DOHH2 (cell line): Measurements from ENCODE around the gene PLA2G4E.

Source experiments
- H3F3A ChIP-seq: fragments of 200-600 bp; sonication (generic), shearing (Covaris generic); 2 replicates; pipeline ENCODE4 v1.6.0; 2016; ENCODE audit warnings: antibody characterized with exemption, mild to moderate bottlenecking; ENCODE audit not compliant: control insufficient read depth, insufficient read depth
- H3K27ac ChIP-seq: fragments of 200-600 bp; sonication (generic); 2 replicates; pipeline ENCODE4 v1.5.1; 2014; ENCODE audit warnings: low read depth, mild to moderate bottlenecking, low read length, moderate library complexity
- H3K27me3 ChIP-seq: fragments of 200-600 bp; sonication (generic); 2 replicates; pipeline ENCODE4 v1.6.1; 2014; ENCODE audit warnings: mild to moderate bottlenecking, low read length, mixed read lengths; ENCODE audit not compliant: control insufficient read depth
- H3K36me3 ChIP-seq: fragments of 200-600 bp; sonication (generic); 2 replicates; pipeline ENCODE4 v1.6.1; 2014; ENCODE audit warnings: mild to moderate bottlenecking, low read length, moderate library complexity, mixed read lengths; ENCODE audit not compliant: control insufficient read depth
- H3K4me1 ChIP-seq: fragments of 200-600 bp; sonication (generic); 2 replicates; pipeline ENCODE4 v1.6.1; 2014; ENCODE audit warnings: mild to moderate bottlenecking, low read length, mixed read lengths; ENCODE audit not compliant: control insufficient read depth
- H3K4me2 ChIP-seq: fragments of 200-600 bp; sonication (generic); 2 replicates; pipeline ENCODE4 v1.6.0; 2014; ENCODE audit warnings: mild to moderate bottlenecking, low read length, moderate library complexity
- H3K4me3 ChIP-seq: fragments of 200-600 bp; sonication (generic); 2 replicates; pipeline ENCODE4 v1.5.1; 2014; ENCODE audit warnings: mild to moderate bottlenecking, low read length, mixed read lengths
- H3K79me2 ChIP-seq: fragments of 200-600 bp; sonication (generic); 2 replicates; pipeline ENCODE4 v1.6.1; 2014; ENCODE audit warnings: mild to moderate bottlenecking, low read length, mixed read lengths; ENCODE audit not compliant: control insufficient read depth
- H3K9me2 ChIP-seq: fragments of 200-600 bp; sonication (generic); replicated peaks from 2 replicates; pipeline ENCODE4 v1.6.1; 2014; ENCODE audit warnings: mild to moderate bottlenecking, low read length, mixed read lengths; ENCODE audit not compliant: control insufficient read depth
- H3K9me3 ChIP-seq: fragments of 200-600 bp; sonication (generic); 2 replicates; pipeline ENCODE4 v1.6.1; 2014; ENCODE audit warnings: antibody characterized with exemption, low read length, mixed read lengths; ENCODE audit not compliant: control insufficient read depth, insufficient read depth
- H4K20me1 ChIP-seq: fragments of 200-600 bp; sonication (generic); 2 replicates; pipeline ENCODE4 v1.6.0; 2014; ENCODE audit warnings: low read depth, mild to moderate bottlenecking, antibody characterized with exemption, low read length, moderate library complexity; ENCODE audit not compliant: control insufficient read depth, insufficient read depth
- EZH2phosphoT487 ChIP-seq: fragments of 200-600 bp; sonication (generic); IDR thresholded peaks from 2 replicates; pipeline ENCODE4 v1.6.1; 2017; ENCODE audit warnings: borderline replicate concordance, mild to moderate bottlenecking, antibody characterized with exemption, low read length, moderate library complexity, mixed read lengths
- TF ChIP-seq, protein P1 (sequence below): fragments of 200-600 bp; sonication (generic); IDR thresholded peaks from one replicate; pipeline ENCODE4 v1.5.1; 2014; ENCODE audit warnings: antibody characterized with exemption, mild to moderate bottlenecking, low read depth, low read length; ENCODE audit not compliant: poor library complexity, severe bottlenecking

Gene PLA2G4E

DNA sequence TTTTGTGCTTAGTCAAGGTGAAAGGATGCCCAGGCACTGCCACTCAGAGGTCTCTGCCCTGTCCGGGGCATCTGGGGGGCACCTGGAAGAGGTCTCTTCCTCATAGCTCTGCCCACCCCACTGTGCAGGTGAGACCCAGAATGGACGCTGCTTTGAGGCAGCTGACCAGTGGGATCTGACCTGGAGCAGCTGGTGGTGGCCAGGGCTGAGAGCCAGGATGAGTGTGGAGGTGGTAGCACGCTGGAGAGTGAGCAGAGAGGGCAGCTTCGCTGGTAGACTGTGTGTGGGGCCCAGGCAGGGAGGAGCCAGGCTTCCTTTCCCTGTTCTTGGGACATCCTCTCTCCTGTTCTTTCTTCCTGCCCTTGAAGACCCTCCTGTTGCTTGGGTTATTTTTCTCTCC is 32.2 kb upstream of the PLA2G4E start:
- no peak for TF ChIP-seq EZH2phosphoT487
- H3K4me3 ChIP-seq, result no peak overlapping the region
- H3K4me1 ChIP-seq, result peaks cover 2% of the 10 kb centered on the region; the same call in 1 of the 2 replicates
- no peaks in the 10 kb centered on the region for H3K79me2 ChIP-seq
- no peaks in the 10 kb centered on the region for H3K9me3 ChIP-seq
- no peaks in the 10 kb centered on the region for H3K9me2 ChIP-seq
- no peaks in the 10 kb centered on the region for H4K20me1 ChIP-seq
- no peak overlapping the region for H3K4me2 ChIP-seq
- H3F3A ChIP-seq, result no peaks in the 10 kb centered on the region
- H3K27ac ChIP-seq, result no peak overlapping the region
- peaks cover 41% of the 10 kb centered on the region for H3K27me3 ChIP-seq
- no peaks in the 10 kb centered on the region for H3K36me3 ChIP-seq

DNA sequence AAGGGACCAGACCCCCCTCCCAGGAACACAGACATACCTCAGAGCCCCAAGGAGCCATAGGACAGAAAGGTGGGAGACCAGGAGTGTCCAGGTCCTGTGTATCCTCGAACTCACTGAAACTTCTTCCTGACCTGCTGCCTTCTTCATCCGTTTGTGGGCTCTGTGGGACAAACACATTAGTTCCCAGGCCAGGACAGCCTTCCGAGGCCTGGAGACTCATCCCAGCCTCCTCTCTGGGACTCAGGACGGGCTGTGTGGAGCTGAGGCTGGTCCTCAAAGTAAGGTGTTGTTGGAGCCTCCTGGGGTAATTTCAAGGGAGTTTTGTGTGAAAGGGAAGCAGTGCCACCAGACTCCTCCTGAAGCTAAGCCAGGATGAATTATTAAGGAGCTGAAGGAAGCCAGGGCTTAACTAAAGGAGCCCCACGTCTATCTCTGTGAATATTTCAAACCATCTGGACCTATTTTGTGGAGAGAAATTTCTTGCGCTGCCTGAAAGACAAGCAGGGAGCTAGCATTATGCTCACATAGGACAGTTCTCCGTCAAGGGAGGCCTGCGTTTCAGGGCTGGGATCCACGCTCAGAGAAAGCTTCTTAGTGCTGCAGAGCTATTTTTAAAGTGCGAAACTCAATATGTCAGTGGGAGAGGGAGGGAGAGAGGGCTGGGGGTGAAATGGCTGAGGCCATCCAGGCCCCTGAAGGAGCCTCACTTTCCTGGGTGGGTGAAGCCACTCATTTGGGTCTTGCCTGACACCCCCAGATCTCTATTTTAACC is 29.8 kb upstream of the PLA2G4E start:
- no peaks in the 10 kb centered on the region for H4K20me1 ChIP-seq
- H3F3A ChIP-seq, result no peaks in the 10 kb centered on the region
- no peak overlapping the region for H3K4me3 ChIP-seq
- H3K27me3 ChIP-seq, result peaks cover 18% of the 10 kb centered on the region
- no peaks in the 10 kb centered on the region for H3K36me3 ChIP-seq
- H3K4me2 ChIP-seq, result no peak overlapping the region
- H3K4me1 ChIP-seq, result 0 out of 2 replicates have a peak, but pooled peaks cover 2% of the 10 kb centered on the region
- TF ChIP-seq, protein P1, sequence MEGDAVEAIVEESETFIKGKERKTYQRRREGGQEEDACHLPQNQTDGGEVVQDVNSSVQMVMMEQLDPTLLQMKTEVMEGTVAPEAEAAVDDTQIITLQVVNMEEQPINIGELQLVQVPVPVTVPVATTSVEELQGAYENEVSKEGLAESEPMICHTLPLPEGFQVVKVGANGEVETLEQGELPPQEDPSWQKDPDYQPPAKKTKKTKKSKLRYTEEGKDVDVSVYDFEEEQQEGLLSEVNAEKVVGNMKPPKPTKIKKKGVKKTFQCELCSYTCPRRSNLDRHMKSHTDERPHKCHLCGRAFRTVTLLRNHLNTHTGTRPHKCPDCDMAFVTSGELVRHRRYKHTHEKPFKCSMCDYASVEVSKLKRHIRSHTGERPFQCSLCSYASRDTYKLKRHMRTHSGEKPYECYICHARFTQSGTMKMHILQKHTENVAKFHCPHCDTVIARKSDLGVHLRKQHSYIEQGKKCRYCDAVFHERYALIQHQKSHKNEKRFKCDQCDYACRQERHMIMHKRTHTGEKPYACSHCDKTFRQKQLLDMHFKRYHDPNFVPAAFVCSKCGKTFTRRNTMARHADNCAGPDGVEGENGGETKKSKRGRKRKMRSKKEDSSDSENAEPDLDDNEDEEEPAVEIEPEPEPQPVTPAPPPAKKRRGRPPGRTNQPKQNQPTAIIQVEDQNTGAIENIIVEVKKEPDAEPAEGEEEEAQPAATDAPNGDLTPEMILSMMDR, result no peak
- TF ChIP-seq EZH2phosphoT487, result no peak
- H3K27ac ChIP-seq, result no peak overlapping the region
- no peaks in the 10 kb centered on the region for H3K79me2 ChIP-seq
- H3K9me3 ChIP-seq, result no peaks in the 10 kb centered on the region
- no peaks in the 10 kb centered on the region for H3K9me2 ChIP-seq

DNA sequence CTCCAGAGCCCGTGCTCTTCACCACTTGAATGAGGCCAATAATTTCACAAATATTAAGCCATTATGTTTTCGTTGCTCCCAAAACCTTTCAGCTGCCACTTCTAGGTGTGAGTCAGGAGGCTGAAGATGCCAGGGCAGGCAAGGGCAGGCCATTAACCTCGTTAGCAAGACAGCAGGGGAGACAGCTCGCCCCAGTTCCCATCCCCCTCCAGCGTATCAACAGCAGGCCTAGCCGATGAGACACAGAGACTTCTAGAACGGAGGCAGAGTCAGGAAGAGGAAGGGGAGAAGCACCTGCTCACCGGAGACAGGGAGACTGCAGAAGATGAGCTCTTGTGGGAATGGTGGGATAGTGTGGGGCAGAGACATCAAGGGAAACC is 28.0 kb upstream of the PLA2G4E start:
- H3K79me2 ChIP-seq, result no peaks in the 10 kb centered on the region
- H3K9me3 ChIP-seq, result no peaks in the 10 kb centered on the region
- peaks cover 10% of the 10 kb centered on the region for H3K27me3 ChIP-seq
- H3F3A ChIP-seq, result no peaks in the 10 kb centered on the region
- no peak overlapping the region for H3K4me3 ChIP-seq
- 0 out of 2 replicates have a peak, but pooled peaks cover 2% of the 10 kb centered on the region for H3K4me1 ChIP-seq
- no peak for TF ChIP-seq EZH2phosphoT487
- TF ChIP-seq, protein P1, result no peak
- no peak overlapping the region for H3K4me2 ChIP-seq
- H3K36me3 ChIP-seq, result no peaks in the 10 kb centered on the region
- no peaks in the 10 kb centered on the region for H3K9me2 ChIP-seq
- H4K20me1 ChIP-seq, result no peaks in the 10 kb centered on the region
- H3K27ac ChIP-seq, result no peak overlapping the region

DNA sequence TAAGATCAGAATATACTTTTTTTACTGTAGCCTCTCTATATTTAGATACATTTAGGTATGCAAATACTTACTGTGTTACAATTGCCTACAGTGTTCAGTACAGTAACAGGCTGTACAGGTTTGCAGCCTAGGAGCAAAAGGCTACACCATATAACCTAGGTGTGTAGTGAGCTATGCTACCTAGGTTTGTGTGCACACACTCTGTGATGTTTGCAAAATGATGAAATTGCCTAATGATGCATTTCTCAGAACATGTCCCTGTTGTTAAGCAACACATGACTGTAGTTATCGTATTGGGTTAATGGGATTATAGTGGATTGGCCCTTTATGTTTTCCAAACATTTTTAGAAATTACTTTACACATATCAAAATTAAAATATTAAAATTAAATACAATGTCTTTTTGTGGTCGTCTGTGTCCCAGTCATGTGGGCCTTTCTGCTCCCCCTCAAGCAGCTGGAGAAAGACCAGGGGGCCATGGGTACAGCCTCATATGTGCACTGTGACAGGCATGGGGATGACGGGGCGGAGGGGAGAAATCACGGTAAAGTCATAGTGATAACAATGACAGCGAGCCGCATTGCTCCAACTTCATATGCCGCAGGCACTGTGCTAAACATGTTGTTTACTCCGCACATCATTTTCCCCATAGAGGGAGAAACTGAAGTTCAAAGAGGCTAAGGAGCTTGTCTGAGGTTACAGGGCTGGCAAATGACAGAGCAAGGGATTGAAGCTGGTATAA is 27.4 kb upstream of the PLA2G4E start:
- Histone ChIP-seq H3K79me2 (no peaks in the 10 kb centered on the region), H3K9me2 (no peaks in the 10 kb centered on the region), H4K20me1 (no peaks in the 10 kb centered on the region), H3K27ac (no peak overlapping the region), H3F3A (no peaks in the 10 kb centered on the region), H3K36me3 (no peaks in the 10 kb centered on the region), H3K9me3 (no peaks in the 10 kb centered on the region), H3K4me2 (no peak overlapping the region), H3K27me3 (peaks cover 8% of the 10 kb centered on the region), H3K4me3 (no peak overlapping the region), H3K4me1 (0 out of 2 replicates have a peak, but pooled peaks cover 2% of the 10 kb centered on the region)
- TF ChIP-seq EZH2phosphoT487, result no peak
- TF ChIP-seq, protein P1, result no peak
